ENCODE results near the gene PPM1A.

- TF ChIP-seq TSHZ1 (tag by site-specific recombination; IDR thresholded peaks at IDR 0.05; ENCODE audit: borderline replicate concordance), result no peak
- TF ChIP-seq FEZF1 (tag by site-specific recombination; IDR thresholded peaks at IDR 0.05), result no peak
- TF ChIP-seq HOXA7 (CRISPR knock-in tag; IDR thresholded peaks at IDR 0.05; ENCODE audit: borderline replicate concordance), result no peak
- TF ChIP-seq ZNF24 (tag by site-specific recombination; IDR thresholded peaks at IDR 0.05), result no peak
- TF ChIP-seq ZNF138 (tag by site-specific recombination; IDR thresholded peaks at IDR 0.05; ENCODE audit: borderline replicate concordance), result no peak
- no peak for TF ChIP-seq CTCF (tag by site-specific recombination; IDR thresholded peaks at IDR 0.05)
- TF ChIP-seq KLF1 (tag by site-specific recombination; IDR thresholded peaks at IDR 0.05), result no peak
Observed at GRCh38 chr14:60300019-60300418, 51.0 kb downstream of the PPM1A start.

Data from HEK293 (cell line).